Prostate gland (tissue), 2 donors: ENCODE measurements around the gene NR2C2AP.

Experiments used
- POLR2A ChIP-seq: fragments of 450-650 bp; IDR thresholded peaks from one replicate; pipeline ENCODE4 v1.6.1; 2016; ENCODE audit warnings: antibody characterized with exemption, mild to moderate bottlenecking
- POLR2AphosphoS5 ChIP-seq: sonication (generic); formaldehyde crosslinking; IDR thresholded peaks from one replicate; pipeline ENCODE4 v1.6.1; 2017; ENCODE audit warnings: antibody characterized with exemption
- TF ChIP-seq, protein P1 (sequence below), 4 experiments: fragments of 200-600 bp in 2 of 4; fragments of 450-650 bp in 2 of 4; sonication (generic) in 2 of 4; IDR thresholded peaks; 1 replicate in 3 of 4; 2 replicates in 1 of 4; pipeline ENCODE4 v1.5.1; 2016 to 2019; ENCODE audit warnings: antibody characterized with exemption in 4 of 4, mild to moderate bottlenecking in 2 of 4, moderate library complexity in 2 of 4

DNA sequence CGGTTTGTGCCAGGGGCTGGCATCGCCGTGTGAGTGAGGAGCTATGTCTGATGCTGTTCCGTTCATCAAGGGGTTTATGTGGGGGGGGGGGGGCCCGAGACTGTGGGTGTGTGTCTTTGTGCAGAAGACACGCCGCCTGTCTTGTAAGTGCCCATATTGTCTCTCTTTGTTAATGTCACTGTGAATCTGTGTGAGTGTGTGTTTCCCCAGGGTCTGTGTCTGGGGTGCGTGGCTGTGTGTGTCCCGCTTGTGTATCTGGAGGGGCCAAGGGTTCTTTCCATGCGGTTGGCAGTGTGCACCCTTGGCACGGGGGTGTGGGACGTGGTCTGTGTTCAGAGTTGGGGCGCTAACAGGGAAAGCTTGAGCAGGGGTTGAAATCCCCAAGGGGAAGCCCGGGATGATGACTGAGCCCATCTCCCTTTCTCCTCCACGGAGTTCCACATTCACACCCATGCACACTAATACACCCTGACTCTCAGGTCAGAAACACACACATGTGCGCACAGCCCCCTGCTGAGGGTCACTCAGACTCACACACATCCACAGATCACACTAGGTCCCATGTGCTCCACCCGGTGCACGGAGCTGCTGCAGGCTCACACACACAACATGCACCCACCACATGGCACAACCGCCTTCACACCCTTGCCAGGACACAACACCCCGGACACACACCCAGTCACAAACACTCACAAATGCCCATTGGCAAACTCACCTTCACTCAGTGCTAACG, 10.4 kb upstream of the NR2C2AP start:
- TF ChIP-seq POLR2AphosphoS5 (no peak), POLR2A (no peak)
- TF ChIP-seq, protein P1, sequence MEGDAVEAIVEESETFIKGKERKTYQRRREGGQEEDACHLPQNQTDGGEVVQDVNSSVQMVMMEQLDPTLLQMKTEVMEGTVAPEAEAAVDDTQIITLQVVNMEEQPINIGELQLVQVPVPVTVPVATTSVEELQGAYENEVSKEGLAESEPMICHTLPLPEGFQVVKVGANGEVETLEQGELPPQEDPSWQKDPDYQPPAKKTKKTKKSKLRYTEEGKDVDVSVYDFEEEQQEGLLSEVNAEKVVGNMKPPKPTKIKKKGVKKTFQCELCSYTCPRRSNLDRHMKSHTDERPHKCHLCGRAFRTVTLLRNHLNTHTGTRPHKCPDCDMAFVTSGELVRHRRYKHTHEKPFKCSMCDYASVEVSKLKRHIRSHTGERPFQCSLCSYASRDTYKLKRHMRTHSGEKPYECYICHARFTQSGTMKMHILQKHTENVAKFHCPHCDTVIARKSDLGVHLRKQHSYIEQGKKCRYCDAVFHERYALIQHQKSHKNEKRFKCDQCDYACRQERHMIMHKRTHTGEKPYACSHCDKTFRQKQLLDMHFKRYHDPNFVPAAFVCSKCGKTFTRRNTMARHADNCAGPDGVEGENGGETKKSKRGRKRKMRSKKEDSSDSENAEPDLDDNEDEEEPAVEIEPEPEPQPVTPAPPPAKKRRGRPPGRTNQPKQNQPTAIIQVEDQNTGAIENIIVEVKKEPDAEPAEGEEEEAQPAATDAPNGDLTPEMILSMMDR (IDR thresholded peaks at IDR 0.05), result no peak
